IPS-18c (cell line): ENCODE data around the gene DOCK2.
"Not testable (repeated sequence)": the region's sequence is repeated elsewhere in the genome, so short reads cannot be mapped to it uniquely, and the experiment has no call there.

Experiments used
- H3K4me3 ChIP-seq: 2 replicates; pipeline ENCODE4 v1.7.0; 2013; ENCODE audit warnings: low read depth, mild to moderate bottlenecking, low read length, moderate library complexity; ENCODE audit not compliant: insufficient read depth
- H3K9me3 ChIP-seq: one replicate; pipeline ENCODE4 v1.6.1; 2013; ENCODE audit warnings: mild to moderate bottlenecking, low read length, moderate library complexity; ENCODE audit not compliant: control insufficient read depth, insufficient read depth

DOCK2 gene

DNA sequence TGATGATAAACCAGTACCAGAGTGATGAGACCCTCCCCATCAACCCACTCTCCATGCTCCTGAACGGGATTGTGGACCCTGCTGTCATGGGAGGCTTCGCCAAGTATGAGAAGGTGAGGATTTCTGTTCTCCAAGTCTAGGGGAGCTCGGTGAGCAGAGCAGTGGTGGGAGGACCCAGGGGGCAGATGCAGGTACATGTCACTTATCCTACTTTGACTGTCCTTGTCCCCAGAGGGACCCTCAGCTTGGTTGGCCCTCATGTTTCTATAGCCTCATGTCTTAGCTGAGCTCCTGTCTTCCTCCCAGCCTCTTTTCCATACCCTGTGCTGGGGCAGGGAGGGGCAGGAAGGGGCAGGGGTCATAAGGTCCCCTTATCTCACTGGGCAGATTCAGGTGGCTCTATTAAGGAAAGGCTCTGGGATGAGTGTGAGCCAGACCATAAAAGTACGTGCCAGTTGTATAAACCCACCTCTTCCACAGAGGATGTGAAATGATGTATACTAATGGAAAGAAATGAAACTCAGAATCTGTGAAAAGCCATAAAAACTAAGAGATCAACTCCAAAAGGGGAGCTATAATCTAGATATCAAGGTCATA, 430.6 kb downstream of the DOCK2 start:
- Histone ChIP-seq H3K4me3 (no peak overlapping the region), H3K9me3 (no peaks in the 10 kb centered on the region)

DNA sequence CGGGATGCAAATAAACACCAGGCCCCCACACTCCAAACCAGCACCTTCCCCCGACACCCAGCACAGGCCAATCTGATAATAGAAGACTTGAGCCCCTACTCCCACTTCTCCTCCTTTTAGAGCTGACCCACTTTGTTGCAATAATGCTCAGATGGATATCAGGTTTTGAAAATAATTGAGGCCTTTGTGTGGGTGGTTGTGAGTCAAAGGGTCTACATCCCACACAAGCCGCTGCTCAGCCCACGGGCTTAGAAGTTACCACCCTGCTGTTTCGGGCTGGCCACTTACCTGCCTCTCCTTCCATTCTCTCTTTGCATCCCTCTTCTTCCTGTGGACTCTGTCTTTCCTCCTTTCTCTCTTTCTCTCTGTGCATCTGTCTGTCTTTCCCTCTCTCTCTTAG, 432.4 kb downstream of the DOCK2 start:
- H3K9me3 ChIP-seq, result no peaks in the 10 kb centered on the region

DNA sequence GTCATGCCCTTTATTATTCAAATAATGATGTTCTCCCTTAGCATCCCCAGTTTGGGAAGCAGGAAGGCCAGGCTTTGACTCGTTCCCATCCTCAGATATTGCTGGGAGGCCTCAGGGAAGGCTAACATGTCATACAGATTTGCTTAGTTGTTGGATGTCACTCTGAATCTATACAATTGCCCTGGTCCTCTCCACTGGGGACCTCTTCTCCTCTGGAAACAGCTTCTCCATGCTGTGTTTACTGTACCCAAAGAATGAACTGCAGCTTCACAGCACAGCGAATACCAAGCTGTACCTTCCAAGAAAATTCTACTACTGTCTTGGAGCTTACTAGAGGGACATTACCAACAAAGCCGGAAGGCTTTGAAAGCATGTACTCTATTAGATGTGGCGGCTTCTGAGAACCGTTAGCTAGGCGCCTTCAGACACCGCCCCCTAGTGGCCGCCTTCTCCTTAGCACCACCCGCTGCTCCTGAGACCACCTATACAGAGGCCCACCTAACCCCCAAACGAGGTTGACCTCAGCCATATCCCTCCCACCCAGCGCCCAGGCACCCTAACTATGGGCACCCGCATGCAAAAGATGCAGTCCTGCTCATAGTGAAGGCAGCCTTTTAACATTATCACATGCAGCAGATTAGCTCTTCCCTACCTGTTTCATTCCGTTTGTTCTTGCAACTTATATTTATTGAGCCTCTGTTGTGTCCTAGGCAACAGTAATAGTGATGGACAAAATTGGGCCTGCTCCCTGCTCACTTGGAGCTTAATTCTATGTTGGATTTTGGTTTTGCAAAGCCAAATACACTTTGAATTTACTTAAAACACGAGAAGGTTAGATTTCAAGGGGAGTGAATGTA, 433.7 kb downstream of the DOCK2 start:
- no peaks in the 10 kb centered on the region for H3K9me3 ChIP-seq
- H3K4me3 ChIP-seq, result no peak overlapping the region

More for the DNA sequence above, 432.4 kb downstream of the DOCK2 start:
- H3K4me3 ChIP-seq, result no peak overlapping the region

DNA sequence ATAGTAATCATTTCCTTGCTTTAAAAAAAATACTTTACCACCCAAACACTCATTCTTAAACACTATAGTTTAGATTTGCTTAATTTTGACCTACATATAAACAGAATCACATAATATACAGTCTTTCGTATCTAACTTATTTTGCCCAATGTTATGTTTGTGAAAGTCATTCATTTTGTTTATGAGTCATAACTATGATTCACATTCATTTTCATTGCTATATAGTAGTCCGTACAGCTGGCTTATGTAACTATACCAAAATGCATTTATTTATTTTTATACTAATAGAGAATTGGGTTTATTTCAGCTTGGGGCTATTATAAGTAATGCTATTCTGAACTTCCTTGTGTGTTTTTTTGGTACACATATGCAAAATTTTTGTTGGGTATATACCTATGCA, 434.7 kb downstream of the DOCK2 start:
- H3K9me3 ChIP-seq, result no peaks in the 10 kb centered on the region
- H3K4me3 ChIP-seq, result no peak overlapping the region

DNA sequence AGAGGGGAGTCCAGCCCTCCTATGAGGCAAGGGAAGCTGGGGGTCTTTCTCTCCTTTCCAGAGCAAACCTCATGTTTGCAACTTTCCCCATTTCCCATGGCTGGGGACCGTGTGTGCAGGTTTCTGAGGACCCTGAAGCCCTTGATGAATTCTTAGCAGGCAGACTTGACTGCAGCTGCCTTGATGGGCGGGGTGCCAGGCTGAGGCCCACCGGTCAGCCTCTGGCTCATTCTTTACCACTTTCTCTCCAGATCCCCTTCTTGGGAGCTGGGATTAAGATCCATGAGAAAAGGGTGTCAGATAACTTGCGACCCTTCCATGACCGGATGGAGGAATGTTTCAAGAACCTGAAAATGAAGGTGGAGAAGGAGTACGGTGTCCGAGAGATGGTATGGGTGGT, 438.6 kb downstream of the DOCK2 start:
- Histone ChIP-seq H3K9me3 (no peaks in the 10 kb centered on the region), H3K4me3 (no peak overlapping the region)

DNA sequence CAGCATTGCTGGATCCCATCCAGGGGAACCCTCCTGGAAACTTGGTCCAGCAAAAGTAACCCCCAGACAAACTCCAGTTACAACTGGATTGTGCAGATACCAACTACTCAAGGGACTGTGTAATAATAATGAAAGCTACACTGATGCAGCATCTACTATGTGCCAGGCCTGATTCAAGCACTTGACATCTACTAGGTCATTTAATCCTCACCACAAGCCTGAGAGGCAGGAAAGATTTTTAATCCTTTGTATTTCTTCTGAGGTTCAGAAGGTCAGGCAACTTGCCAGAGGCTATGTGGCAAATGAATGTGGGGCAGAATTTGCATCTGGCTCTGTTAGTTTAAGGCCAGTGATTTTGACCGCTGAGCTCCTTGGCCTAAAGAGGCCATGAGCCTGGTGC, 439.1 kb downstream of the DOCK2 start:
- Histone ChIP-seq H3K9me3 (no peaks in the 10 kb centered on the region), H3K4me3 (no peak overlapping the region)

DNA sequence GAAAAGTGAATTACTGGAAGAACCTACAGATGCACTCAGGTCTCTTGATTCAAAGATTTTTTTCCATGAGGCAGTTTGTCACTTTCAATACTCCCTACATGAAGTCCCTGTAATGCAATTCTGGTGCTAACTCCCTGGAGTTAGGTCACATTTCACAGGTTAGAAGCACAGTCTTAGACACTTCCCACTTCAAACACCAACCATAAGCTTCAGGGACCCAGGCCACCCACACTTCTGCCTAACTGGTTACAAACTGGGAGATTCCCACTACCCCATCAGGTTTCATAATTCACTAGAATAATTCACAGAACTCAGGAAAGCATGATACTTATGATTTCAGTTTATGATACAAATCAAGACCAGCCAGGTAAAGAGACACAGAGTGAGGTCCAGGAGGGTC, 439.7 kb downstream of the DOCK2 start:
- no peak overlapping the region for H3K4me3 ChIP-seq

DNA sequence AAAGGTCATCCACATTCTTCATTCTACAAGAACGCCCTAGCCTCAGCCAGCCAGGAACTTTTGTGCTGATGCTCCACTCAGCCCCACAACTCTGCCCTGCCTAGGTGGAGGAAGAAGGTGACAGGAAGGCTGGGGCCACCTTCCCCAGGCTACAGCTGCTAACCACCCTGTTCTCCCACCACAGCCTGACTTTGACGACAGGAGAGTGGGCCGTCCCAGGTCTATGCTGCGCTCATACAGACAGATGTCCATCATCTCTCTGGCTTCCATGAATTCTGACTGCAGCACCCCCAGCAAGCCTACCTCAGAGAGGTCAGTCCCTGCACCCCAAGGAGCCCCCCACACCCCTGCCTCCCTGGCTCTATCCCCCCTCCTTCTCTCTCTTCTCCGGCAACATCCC, 440.5 kb downstream of the DOCK2 start:
- Histone ChIP-seq H3K4me3 (no peak overlapping the region), H3K9me3 (no peaks in the 10 kb centered on the region)

More for the DNA sequence above, 439.7 kb downstream of the DOCK2 start:
- no peaks in the 10 kb centered on the region for H3K9me3 ChIP-seq

DNA sequence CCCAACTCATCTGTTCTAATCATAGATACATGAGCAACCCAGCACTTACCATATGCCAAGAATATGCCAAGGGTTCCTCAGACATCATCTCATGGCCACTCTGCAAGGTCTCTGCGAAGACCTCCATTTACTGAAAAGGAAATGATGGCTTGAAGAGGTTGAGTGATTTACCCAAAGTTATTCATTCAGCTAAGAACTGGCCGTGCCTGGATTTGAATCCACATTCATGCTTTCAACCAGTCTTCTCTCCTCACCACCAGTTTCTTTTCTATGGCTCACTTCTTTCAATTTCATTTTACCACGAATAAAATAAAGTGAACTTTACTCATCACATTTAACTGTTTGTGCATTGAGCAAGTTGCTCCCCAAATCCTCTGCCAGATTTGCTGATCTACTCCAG, 441.4 kb downstream of the DOCK2 start:
- Histone ChIP-seq H3K4me3 (no peak overlapping the region), H3K9me3 (no peaks in the 10 kb centered on the region)

DNA sequence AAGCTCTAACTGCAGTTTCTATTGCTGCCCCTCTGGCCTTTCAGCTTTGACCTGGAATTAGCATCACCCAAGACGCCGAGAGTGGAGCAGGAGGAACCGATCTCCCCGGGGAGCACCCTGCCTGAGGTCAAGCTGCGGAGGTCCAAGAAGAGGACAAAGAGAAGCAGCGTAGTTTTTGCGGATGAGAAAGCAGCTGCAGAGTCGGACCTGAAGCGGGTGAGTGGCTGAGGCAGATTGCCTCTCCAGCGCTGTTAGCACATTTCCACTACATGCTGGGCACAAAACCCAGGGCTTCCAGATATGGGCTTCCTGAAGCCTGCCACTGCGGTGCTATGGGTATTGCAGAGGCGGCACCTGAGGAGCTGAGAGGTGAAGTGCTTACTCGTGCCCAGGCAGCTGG, 441.9 kb downstream of the DOCK2 start:
- H3K9me3 ChIP-seq, result no peaks in the 10 kb centered on the region
- H3K4me3 ChIP-seq, result no peak overlapping the region

DNA sequence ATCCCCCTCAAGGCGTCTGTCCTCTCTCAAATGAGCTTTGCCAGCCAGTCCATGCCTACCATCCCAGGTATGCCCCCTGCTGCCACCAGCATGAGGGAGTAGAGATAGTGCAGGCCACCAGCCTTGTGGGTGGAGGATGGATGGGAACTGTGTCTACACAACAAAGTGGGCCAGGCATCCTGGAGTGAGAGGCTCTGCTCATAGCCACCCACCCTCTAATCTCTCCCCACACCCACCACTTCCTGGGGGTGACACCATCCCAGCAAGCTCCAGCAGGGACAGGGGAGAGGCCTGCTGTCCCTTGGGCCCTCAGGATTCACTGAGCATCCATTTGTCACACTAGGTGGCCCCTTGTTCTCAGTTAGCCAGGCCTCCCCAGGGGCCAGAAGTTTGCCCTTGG, 443.1 kb downstream of the DOCK2 start:
- no peak overlapping the region for H3K4me3 ChIP-seq

DNA sequence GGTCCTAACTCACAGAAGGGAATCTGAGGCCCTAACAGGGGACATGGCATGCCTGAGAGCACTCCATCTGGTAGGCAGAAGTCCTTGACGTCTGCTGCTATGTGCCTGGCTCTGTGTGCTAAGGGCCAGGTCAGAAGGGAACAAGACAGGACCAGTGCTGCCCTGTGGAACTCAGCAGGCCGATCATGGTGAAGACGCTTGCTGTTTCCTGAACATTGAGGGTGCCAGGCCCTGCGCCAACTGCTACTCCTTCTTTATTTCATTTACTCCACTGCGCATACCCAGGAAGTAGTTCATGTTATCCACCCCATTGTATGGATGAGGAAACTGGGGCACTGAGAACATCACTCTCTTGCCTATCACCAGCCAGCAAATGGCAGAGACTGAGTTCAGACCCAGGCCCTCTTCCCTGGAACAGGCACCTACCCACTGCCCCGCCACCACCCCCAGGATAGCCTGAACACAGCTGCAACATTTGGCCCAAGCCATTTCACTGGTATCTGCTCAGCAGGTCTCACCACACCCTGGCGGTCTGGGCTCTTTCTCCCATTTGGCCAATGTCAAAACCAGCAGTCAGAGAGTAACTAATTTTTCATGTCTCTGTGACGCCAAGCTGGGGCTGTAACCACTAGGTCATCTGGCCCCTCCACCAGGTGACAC, 443.8 kb downstream of the DOCK2 start:
- no peaks in the 10 kb centered on the region for H3K9me3 ChIP-seq
- no peak overlapping the region for H3K4me3 ChIP-seq

More for the DNA sequence above, 443.1 kb downstream of the DOCK2 start:
- no peaks in the 10 kb centered on the region for H3K9me3 ChIP-seq

DNA sequence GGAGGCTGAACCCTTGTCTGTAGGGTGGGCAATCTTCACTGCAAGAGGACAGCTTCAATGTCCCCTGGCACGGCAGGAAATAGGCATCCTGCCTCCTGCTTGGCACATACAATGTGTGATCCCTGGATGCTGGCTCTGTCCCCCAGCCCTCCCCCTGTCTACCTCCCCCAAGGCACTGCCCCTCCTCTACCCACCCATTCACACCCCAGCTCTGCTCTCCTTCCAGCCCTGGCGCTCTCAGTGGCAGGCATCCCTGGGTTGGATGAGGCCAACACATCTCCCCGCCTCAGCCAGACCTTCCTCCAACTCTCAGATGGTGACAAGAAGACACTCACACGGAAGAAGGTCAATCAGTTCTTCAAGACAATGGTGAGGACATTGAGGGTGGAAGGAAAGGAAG, 444.5 kb downstream of the DOCK2 start:
- Histone ChIP-seq H3K4me3 (no peak overlapping the region), H3K9me3 (no peaks in the 10 kb centered on the region)

DNA sequence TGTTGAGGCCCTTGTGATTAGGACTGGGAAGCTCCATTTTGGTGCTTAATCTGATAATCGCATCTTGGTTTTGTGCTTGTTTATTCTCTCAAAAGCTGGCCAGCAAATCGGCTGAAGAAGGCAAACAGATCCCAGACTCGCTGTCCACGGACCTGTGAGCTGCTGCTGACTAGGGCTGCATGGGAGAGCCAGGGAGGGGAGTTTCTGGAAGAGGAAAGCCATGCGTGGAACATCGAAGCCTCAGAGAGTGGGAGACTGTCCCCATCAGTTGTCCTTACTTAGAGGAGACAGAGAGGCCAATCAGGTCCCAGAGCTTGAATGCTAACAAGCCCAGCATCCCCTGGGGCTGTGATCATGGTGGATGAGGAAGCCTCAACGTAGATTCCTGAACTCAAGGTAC, 445.6 kb downstream of the DOCK2 start:
- H3K4me3 ChIP-seq, result no peak overlapping the region
- no peaks in the 10 kb centered on the region for H3K9me3 ChIP-seq

DNA sequence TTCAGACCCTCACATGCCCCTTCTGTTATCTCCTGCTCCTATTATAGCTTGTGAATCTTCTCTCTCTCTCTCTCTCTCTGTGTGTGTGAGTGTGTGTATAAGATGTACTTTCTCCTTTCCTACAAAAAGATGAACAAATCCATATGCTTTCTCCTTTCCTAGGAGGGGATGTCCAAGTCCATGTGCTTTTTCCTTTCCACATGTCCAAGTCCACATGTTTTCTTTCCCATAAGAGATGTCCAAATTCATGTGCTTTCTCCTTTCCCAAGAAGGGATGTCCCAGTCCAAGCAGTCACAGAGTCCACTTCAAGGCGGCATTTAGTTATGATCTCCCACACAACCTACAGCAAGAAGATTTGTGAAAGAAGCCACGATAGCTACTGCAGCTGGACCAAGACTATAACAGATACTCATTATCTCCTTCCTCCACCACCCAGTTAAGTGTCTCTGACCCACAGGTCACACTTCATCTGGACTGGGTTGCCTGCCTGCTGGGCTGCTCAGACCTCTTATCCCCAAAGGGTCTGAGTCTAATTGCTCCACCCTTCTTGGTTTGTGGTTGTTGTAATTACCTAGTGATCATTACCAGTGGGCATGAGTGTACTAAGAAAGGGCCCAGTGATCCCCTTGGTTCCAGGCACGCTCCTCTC, 450.2 kb downstream of the DOCK2 start:
- no peak overlapping the region for H3K4me3 ChIP-seq
- H3K9me3 ChIP-seq, result no peaks in the 10 kb centered on the region

DNA sequence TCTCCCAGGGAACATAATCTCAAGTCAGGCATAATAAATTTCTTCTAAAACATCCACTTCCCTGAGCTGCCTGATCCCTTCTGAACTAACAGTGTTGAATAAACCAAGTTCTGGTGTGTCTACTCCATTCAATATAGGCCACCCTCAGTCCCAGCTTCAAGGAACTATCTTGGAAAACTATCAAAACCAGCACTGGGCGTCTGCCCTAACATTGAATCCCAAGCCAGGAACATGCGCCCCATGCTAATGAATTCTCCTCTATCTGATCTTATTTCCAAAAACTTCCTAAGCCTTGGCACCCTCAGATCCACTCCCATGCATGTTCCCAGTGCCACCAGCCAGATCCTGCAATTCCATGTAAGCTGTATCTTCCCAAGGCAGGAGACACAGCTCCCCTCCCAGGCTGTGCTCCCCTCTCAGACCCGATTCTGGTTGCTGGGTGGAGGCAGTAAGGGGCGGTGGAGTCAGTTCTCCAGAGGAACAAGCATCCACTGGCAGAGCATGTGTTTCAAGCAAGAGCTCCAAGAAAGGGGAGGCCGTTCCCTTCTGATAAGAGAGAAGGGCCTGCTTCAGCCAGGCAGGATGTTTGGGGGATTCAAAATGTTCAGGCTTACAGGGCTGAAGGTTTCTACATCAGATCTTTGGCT, 455.5 kb downstream of the DOCK2 start:
- H3K9me3 ChIP-seq, result no peaks in the 10 kb centered on the region
- no peak overlapping the region for H3K4me3 ChIP-seq

DNA sequence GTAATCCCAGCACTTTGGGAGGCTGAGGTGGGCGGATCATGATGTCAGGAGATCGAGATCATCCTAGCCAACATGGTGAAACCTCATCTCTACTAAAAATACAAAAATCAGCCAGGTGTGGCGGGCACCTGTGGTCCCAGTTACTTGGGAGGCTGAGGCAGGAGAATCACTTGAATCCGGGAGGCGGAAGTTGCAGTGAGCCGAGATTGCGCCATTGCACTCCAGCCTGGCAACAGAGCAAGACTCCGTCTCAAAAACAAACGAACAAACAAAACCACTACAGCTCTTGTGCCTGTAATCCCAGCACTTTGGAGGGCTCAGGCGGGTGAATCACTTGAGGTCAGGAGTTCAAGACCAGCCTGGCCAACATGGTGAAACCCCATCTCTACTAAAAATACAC, 457.3 kb downstream of the DOCK2 start:
- H3K4me3 ChIP-seq, H3K9me3 ChIP-seq: not testable (repeated sequence)
